ENCODE results near the gene MTURN. TPM values are rescaled to one million over a fixed set of nuclear protein-coding genes. Genes with fewer than 3 reads are reported as not detected.

The MTURN gene
- total and polyA plus RNA-seq, 9 of the 15 experiments (the other 6 are each of a cell fraction or from before 2014, with no cell fraction given): 0.94 to 14.8 (median 6.4) TPM

GRCh38 chr7:30172451-30172850 is 37.7 kb downstream of the MTURN start:
- Histone ChIP-seq H2AFZ (ENCODE audit: low read depth, low read length) (no peak overlapping the region), H3K36me3 (ENCODE audit: control insufficient read depth, insufficient read depth, low read length) (no peaks in the 10 kb centered on the region), H3K9me3 (replicated peaks; ENCODE audit: control insufficient read depth, insufficient read depth, low read depth, low read length) (no peaks in the 10 kb centered on the region), H3K27ac (ENCODE audit: extremely low read depth, low read depth, low read length) (no peak overlapping the region), H3K4me2 (ENCODE audit: insufficient read depth, low read length) (no peak overlapping the region), H3K79me2 (ENCODE audit: control insufficient read depth, insufficient read depth, low read length) (no peaks in the 10 kb centered on the region), H3K4me1 (replicated peaks in 1 of 2; ENCODE audit: control insufficient read depth in 2 of 2, insufficient read depth in 2 of 2, low read length in 2 of 2) (peaks cover 0 to 10% of the 10 kb centered on the region in 2 experiments; a peak in 2 of 5 replicates), H3K9ac (ENCODE audit: insufficient read depth in 1 of 2, low read depth in 2 of 2, low read length in 2 of 2) (no peak overlapping the region), H3K9me1 (ENCODE audit: control insufficient read depth, insufficient read depth, low read length) (no peaks in the 10 kb centered on the region), H4K20me1 (replicated peaks; ENCODE audit: control insufficient read depth, insufficient read depth, low read length) (no peaks in the 10 kb centered on the region; the same call in 1 of the 2 replicates), H3K27me3 (ENCODE audit: control insufficient read depth in 2 of 2, insufficient read depth in 2 of 2, low read length in 2 of 2) (peaks cover 27 to 61% of the 10 kb centered on the region in 2 experiments), H3K4me3 (no peak overlapping the region)
- CTCF ChIA-PET (ENCODE audit: low intra/inter-chr PET ratio): no interaction called here
- POLR2A ChIA-PET: interaction anchor here (0.8 to 1.3 kb wide), 2 partner anchors 10 to 15 kb away, joined by 3 read pairs; no protein-coding TSS in a partner anchor
- FAIRE-seq (no peak), ATAC-seq (no peak), DNase-seq (ENCODE audit: extremely low read depth in 1 of 4, low spot score in 3 of 4) (no peak)
- TF ChIP-seq THRA (IDR thresholded peaks at IDR 0.05) (no peak), ZNF263 (CRISPR knock-in tag; IDR thresholded peaks at IDR 0.05; ENCODE audit: borderline replicate concordance) (no peak), FUS (optimal IDR thresholded peaks at IDR 0.05; ENCODE audit: low read depth, low read length) (no peak), HNRNPK (IDR thresholded peaks at IDR 0.05; ENCODE audit: low read depth, low read length, poor library complexity, severe bottlenecking) (no peak), PTRF (tag; IDR thresholded peaks at IDR 0.05) (no peak), TCF7L2 (IDR thresholded peaks at IDR 0.05; ENCODE audit: low read depth, low read length) (no peak), YY1 (IDR thresholded peaks at IDR 0.05; ENCODE audit: borderline replicate concordance in 1 of 3, control insufficient read depth in 1 of 3, extremely low read depth in 1 of 3, insufficient read depth in 3 of 3, insufficient read length in 1 of 3, insufficient replicate concordance in 2 of 3, low read depth in 1 of 3, low read length in 2 of 3) (no peak)
- WGBS (ENCODE audit: insufficient coverage, low coverage, missing lambda C conversion rate): 16% methylated on average over 3 of the region's 3 CpGs
- intact Hi-C loops (cut with micrococcal nuclease): no loop called here
- in situ Hi-C loops (cut with MboI): no loop called here
- BruUV-seq (replicated peaks): no TSS peak
